ENCODE data around the gene LDLRAD4.

DNA sequence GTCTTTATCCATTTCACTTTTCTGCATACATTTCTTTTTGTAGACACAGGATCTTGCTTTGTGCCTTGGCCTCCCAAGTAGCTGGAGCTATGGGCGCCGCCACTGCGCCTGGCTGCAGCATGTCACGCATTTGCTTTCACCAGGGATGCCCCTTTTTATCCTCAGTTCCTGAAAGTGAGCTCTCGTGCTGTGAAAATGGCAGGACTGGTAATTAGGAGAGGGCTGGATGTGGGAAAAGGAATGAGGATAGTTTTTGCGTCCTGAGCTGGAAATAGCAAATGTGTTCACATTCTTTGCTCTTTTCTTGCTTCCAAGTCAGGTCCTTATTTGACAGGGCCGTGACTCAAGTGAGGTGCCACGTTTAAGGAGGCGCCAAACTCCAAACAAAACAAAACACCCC, 104.6 kb downstream of the LDLRAD4 start:
- TF ChIP-seq ZNF70 (CRISPR knock-in tag; IDR thresholded peaks at IDR 0.05) = no peak
- TF ChIP-seq, protein P1, sequence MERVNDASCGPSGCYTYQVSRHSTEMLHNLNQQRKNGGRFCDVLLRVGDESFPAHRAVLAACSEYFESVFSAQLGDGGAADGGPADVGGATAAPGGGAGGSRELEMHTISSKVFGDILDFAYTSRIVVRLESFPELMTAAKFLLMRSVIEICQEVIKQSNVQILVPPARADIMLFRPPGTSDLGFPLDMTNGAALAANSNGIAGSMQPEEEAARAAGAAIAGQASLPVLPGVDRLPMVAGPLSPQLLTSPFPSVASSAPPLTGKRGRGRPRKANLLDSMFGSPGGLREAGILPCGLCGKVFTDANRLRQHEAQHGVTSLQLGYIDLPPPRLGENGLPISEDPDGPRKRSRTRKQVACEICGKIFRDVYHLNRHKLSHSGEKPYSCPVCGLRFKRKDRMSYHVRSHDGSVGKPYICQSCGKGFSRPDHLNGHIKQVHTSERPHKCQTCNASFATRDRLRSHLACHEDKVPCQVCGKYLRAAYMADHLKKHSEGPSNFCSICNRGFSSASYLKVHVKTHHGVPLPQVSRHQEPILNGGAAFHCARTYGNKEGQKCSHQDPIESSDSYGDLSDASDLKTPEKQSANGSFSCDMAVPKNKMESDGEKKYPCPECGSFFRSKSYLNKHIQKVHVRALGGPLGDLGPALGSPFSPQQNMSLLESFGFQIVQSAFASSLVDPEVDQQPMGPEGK (CRISPR knock-in tag; IDR thresholded peaks at IDR 0.05; ENCODE audit: borderline replicate concordance) = no peak

Measured in SK-N-SH treated with all-trans-retinoic acid at 6 μM for 48 hours (cell line).